PC-9 (cell line): Measurements from ENCODE around the gene SELENOF. TPM values are rescaled to one million over a fixed set of nuclear protein-coding genes. Genes with fewer than 3 reads are reported as not detected.

Source experiments
- BruUV-seq: library from RNA; stranded (reverse); fragments of 400-500 nt; replicated peaks from 2 replicates; lab custom pipeline; 2021; lab: Mats Ljungman, UMichigan
- CTCF ChIA-PET: fragments of 300-600 bp; sonication (Branson Sonifier 250); formaldehyde crosslinking; loops from one replicate; lab custom pipeline; 2022; ENCODE audit warnings: antibody characterized with exemption; lab: Charles Lee
- POLR2A ChIA-PET: fragments of 300-600 bp; sonication (Branson Sonifier 250); formaldehyde crosslinking; loops from one replicate; lab custom pipeline; 2022; ENCODE audit warnings: antibody characterized with exemption; ENCODE audit not compliant: unreplicated experiment; lab: Charles Lee
- DNase-seq, 2 experiments: peaks; one replicate each; pipeline versions ENCODE4 v3.0.0 to v3.0.0-alpha.2; 2015 to 2022; ENCODE audit warnings: mixed read lengths in 1 of 2
- H2AFZ ChIP-seq: fragments of 200-600 bp; sonication (generic); 2 replicates; pipeline ENCODE4 v1.8.1; 2017; ENCODE audit warnings: antibody characterized with exemption
- H3F3A ChIP-seq: fragments of 200-600 bp; sonication (generic); 2 replicates; pipeline ENCODE4 v1.8.1; 2017; ENCODE audit warnings: antibody characterized with exemption, mild to moderate bottlenecking, low read depth; ENCODE audit not compliant: insufficient read depth
- H3K27ac ChIP-seq: fragments of 200-600 bp; sonication (generic); 2 replicates; pipeline ENCODE4 v1.6.1; 2016; ENCODE audit warnings: mixed run types
- H3K27me3 ChIP-seq: fragments of 200-600 bp; sonication (generic); 2 replicates; pipeline ENCODE4 v1.6.1; 2016; ENCODE audit warnings: low read depth, mixed run types; ENCODE audit not compliant: insufficient read depth
- H3K36me3 ChIP-seq: fragments of 200-600 bp; sonication (generic); 2 replicates; pipeline ENCODE4 v1.6.1; 2016; ENCODE audit warnings: low read depth, mixed run types
- H3K4me1 ChIP-seq: fragments of 200-600 bp; sonication (generic); replicated peaks from 2 replicates; pipeline ENCODE4 v1.6.1; 2016; ENCODE audit warnings: mixed run types; ENCODE audit not compliant: insufficient read depth
- H3K4me2 ChIP-seq: fragments of 200-600 bp; sonication (generic); 2 replicates; pipeline ENCODE4 v1.6.1; 2017; ENCODE audit warnings: mixed run types
- H3K4me3 ChIP-seq: fragments of 200-600 bp; sonication (generic); 2 replicates; pipeline ENCODE4 v1.6.1; 2016; ENCODE audit warnings: mixed run types
- H3K79me2 ChIP-seq: fragments of 200-600 bp; sonication (generic); 2 replicates; pipeline ENCODE4 v1.6.1; 2017; ENCODE audit warnings: low read depth, mixed run types
- H3K9me2 ChIP-seq: fragments of 200-600 bp; sonication (generic); 2 replicates; pipeline ENCODE4 v1.8.1; 2017; ENCODE audit warnings: mild to moderate bottlenecking; ENCODE audit not compliant: insufficient read depth
- H3K9me3 ChIP-seq: fragments of 200-600 bp; sonication (generic); 2 replicates; pipeline ENCODE4 v1.8.1; 2016; ENCODE audit warnings: low read depth; ENCODE audit not compliant: insufficient read depth
- H4K20me1 ChIP-seq: fragments of 200-600 bp; sonication (generic); 2 replicates; pipeline ENCODE4 v1.8.1; 2017; ENCODE audit not compliant: insufficient read depth
- CTCF ChIP-seq: fragments of 200-600 bp; sonication (generic); conservative IDR thresholded peaks from 2 replicates; pipeline ENCODE4 v1.6.1; 2017; ENCODE audit warnings: mixed run types, antibody characterized with exemption, mild to moderate bottlenecking, moderate library complexity
- EZH2 ChIP-seq: fragments of 200-600 bp; sonication (generic); IDR thresholded peaks from 2 replicates; pipeline ENCODE4 v1.8.0; 2017; ENCODE audit warnings: antibody characterized with exemption, low read depth
- intact Hi-C: fragments of 100-400 bp; cut with micrococcal nuclease; formaldehyde crosslinking; loops from one replicate; pipeline ENCODE4 v1.10.0; 2022; ENCODE audit not compliant: unreplicated experiment
- total RNA-seq: library from RNA; stranded (reverse); gene quantifications from 2 replicates; pipeline ENCODE4 v1.2.3, GENCODE V29; 2021

The SELENOF gene
- total RNA-seq, 1 experiment from 2014 or later: 137 TPM

- CTCF ChIA-PET: no interaction called here
- TF ChIP-seq CTCF: no peak
- TF ChIP-seq EZH2: no peak
- Histone ChIP-seq H3K9me2 (no peaks in the 10 kb centered on the region), H3F3A (peaks cover 11% of the 10 kb centered on the region; the same call in 1 of the 2 replicates), H3K9me3 (no peaks in the 10 kb centered on the region), H2AFZ (no peak overlapping the region), H3K4me2 (no peak overlapping the region), H3K79me2 (peaks cover 4% of the 10 kb centered on the region; the same call in 1 of the 2 replicates), H3K27me3 (no peaks in the 10 kb centered on the region), H3K4me3 (no peak overlapping the region), H3K36me3 (peaks cover 13% of the 10 kb centered on the region), H3K27ac (no peak overlapping the region), H4K20me1 (peaks cover 7% of the 10 kb centered on the region; the same call in 1 of the 2 replicates), H3K4me1 (peaks cover 11% of the 10 kb centered on the region)
- DNase-seq: no peak
- intact Hi-C loops: no loop called here
- POLR2A ChIA-PET: no interaction called here
- BruUV-seq: no TSS peak
Observed at GRCh38 chr1:86866665-86867064, 47.3 kb downstream of the SELENOF start.

- TF ChIP-seq CTCF: no peak
- H3K36me3 ChIP-seq: peaks cover 13% of the 10 kb centered on the region
- no peak overlapping the region for H3K4me3 ChIP-seq
- H3K4me2 ChIP-seq: no peak overlapping the region
- DNase-seq: no peak
- peaks cover 11% of the 10 kb centered on the region for H3K4me1 ChIP-seq
- no TSS peak for BruUV-seq
- no peaks in the 10 kb centered on the region for H3K9me3 ChIP-seq
- peaks cover 4% of the 10 kb centered on the region; the same call in 1 of the 2 replicates for H3K79me2 ChIP-seq
- H3F3A ChIP-seq: peaks cover 11% of the 10 kb centered on the region; the same call in 1 of the 2 replicates
- no peak overlapping the region for H3K27ac ChIP-seq
- CTCF ChIA-PET: no interaction called here
- H2AFZ ChIP-seq: no peak overlapping the region
- H4K20me1 ChIP-seq: peaks cover 7% of the 10 kb centered on the region; the same call in 1 of the 2 replicates
- no peaks in the 10 kb centered on the region for H3K27me3 ChIP-seq
- POLR2A ChIA-PET: no interaction called here
- no peaks in the 10 kb centered on the region for H3K9me2 ChIP-seq
- intact Hi-C loops: no loop called here
Observed at GRCh38 chr1:86865973-86866637, 47.8 kb downstream of the SELENOF start.

- H3K9me3 ChIP-seq: no peaks in the 10 kb centered on the region
- BruUV-seq: no TSS peak
- H3K4me3 ChIP-seq: no peak overlapping the region
- no peaks in the 10 kb centered on the region for H3K9me2 ChIP-seq
- no peaks in the 10 kb centered on the region; the same call in 1 of the 2 replicates for H3K79me2 ChIP-seq
- intact Hi-C loops: no loop called here
- H3K36me3 ChIP-seq: peaks cover 6% of the 10 kb centered on the region; the same call in 1 of the 2 replicates
- ChIA-PET CTCF (no interaction called here), POLR2A (no interaction called here)
- no peak overlapping the region for H2AFZ ChIP-seq
- no peak overlapping the region for H3K4me2 ChIP-seq
- no peak overlapping the region for H3K27ac ChIP-seq
- peaks cover 5% of the 10 kb centered on the region; the same call in 1 of the 2 replicates for H3K4me1 ChIP-seq
- DNase-seq: no peak
- TF ChIP-seq EZH2 (no peak), CTCF (no peak)
- peaks cover 7% of the 10 kb centered on the region; the same call in 1 of the 2 replicates for H4K20me1 ChIP-seq
- no peaks in the 10 kb centered on the region for H3F3A ChIP-seq
- no peaks in the 10 kb centered on the region for H3K27me3 ChIP-seq
Observed at GRCh38 chr1:86862920-86863319, 51.0 kb downstream of the SELENOF start.
